Measurements from ENCODE around the gene CTIF. TPM values are rescaled to one million over a fixed set of nuclear protein-coding genes. Genes with fewer than 3 reads are reported as not detected.

Gene CTIF
- total RNA-seq, 6 experiments from 2014 or later = 77.6 to 100 (median 79.2) TPM

- Mint-ChIP-seq H3K4me1 (ENCODE audit: low read depth) (peaks cover 32% of the 10 kb centered on the region), H3K27ac (no peak overlapping the region; the same call in 1 of the 2 replicates), H3K36me3 (ENCODE audit: low read depth) (peaks cover 26% of the 10 kb centered on the region), H3K4me3 (no peak overlapping the region), H3K9me3 (no peaks in the 10 kb centered on the region), H3K27me3 (ENCODE audit: insufficient read depth) (peaks cover 6% of the 10 kb centered on the region)
- no peak for DNase-seq
- TF ChIP-seq CTCF (IDR thresholded peaks at IDR 0.05) = no peak
Measured at GRCh38 chr18:48805826-48806535, 267.1 kb downstream of the CTIF start.

DNA sequence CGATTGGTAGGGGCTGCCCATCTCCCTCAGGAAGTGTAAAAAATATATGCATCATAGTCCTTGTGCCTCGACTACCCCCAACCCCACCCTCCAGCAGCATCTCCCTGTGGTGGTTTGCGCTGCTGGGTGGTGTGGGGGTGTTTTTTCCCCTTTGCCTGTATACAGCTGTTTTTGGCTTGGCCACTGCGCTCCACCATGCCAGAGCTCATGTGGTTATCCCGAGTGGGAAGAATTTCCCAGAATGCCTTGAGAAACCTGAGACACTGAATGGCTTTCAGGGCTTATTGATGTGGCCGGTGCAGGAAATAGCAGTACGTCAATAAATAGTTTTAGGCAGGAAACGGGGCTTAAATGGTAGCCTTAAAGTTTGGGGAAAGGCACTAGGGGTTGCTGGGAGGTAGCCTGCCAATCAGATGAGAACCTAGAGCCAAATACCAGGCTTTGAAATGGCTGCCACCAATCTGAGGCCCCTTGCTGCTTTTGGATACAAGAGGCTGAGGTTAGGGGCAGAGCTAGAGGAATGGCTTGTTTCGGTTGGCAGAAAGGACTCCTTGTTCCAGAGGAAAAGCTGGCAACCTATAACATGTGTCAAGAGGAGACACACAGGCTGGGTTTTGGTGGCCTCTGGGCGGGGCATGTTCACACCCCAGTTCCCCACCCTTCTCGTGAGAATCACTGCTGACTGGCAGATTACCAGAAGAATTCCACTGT, 267.9 kb downstream of the CTIF start:
- no peak overlapping the region for H3K4me3 Mint-ChIP-seq
- H3K27me3 Mint-ChIP-seq (ENCODE audit: insufficient read depth) = peaks cover 6% of the 10 kb centered on the region
- H3K9me3 Mint-ChIP-seq = no peaks in the 10 kb centered on the region
- no peak for TF ChIP-seq CTCF (IDR thresholded peaks at IDR 0.05)
- no peak for DNase-seq
- peaks cover 26% of the 10 kb centered on the region for H3K36me3 Mint-ChIP-seq (ENCODE audit: low read depth)
- no peak overlapping the region for H3K27ac Mint-ChIP-seq
- peaks cover 26% of the 10 kb centered on the region for H3K4me1 Mint-ChIP-seq (ENCODE audit: low read depth)

DNA sequence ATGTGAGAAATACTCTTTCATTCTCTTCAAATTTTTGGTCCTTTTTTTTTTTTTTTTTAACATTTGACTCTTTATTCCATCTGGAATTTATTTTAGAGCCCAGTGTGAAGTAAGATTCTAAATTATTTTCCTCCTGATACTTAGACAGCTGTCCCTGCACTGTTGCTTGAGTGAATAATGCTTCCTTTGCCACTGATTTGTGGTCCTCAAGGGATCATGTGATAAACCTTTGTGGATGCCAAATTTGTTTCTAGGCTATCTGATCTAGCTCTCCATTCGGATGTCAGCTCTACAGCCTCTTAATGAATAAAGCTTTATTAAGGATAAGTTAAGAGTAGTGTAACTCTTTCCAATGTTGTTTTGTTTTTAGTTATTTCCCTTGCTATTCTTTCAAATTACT, 269.6 kb downstream of the CTIF start:
- peaks cover 23% of the 10 kb centered on the region for H3K4me1 Mint-ChIP-seq (ENCODE audit: low read depth)
- no peak for TF ChIP-seq CTCF (IDR thresholded peaks at IDR 0.05)
- peaks cover 31% of the 10 kb centered on the region for H3K36me3 Mint-ChIP-seq (ENCODE audit: low read depth)
- peaks cover 6% of the 10 kb centered on the region for H3K27me3 Mint-ChIP-seq (ENCODE audit: insufficient read depth)
- DNase-seq = no peak
- H3K27ac Mint-ChIP-seq = no peak overlapping the region
- H3K4me3 Mint-ChIP-seq = no peak overlapping the region
- no peaks in the 10 kb centered on the region for H3K9me3 Mint-ChIP-seq

DNA sequence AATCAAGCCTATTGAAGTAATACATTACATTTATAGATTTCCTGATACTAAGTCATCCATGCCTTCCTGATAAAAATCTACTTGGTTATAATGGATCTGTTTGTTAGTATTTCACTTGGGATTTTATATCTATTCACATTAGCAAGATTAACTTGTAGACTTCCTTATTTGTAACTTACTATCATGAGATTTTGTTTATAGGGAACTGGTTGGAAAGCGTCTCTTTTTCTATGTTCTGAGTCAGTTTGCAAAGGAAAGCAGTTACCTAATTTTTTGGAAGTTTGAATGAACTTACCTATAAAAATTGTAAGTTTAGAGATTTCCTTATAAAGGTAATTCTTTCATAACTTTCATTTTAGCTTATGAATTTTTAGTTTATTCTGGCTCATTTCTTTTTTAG, 270.5 kb downstream of the CTIF start:
- peaks cover 2% of the 10 kb centered on the region for H3K27me3 Mint-ChIP-seq (ENCODE audit: insufficient read depth)
- H3K27ac Mint-ChIP-seq = no peak overlapping the region
- no peaks in the 10 kb centered on the region for H3K9me3 Mint-ChIP-seq
- H3K36me3 Mint-ChIP-seq (ENCODE audit: low read depth) = peaks cover 31% of the 10 kb centered on the region
- peaks cover 32% of the 10 kb centered on the region for H3K4me1 Mint-ChIP-seq (ENCODE audit: low read depth)
- no peak overlapping the region for H3K4me3 Mint-ChIP-seq
- no peak for DNase-seq
- no peak for TF ChIP-seq CTCF (IDR thresholded peaks at IDR 0.05)

- no peak for TF ChIP-seq CTCF (IDR thresholded peaks at IDR 0.05)
- peaks cover 32% of the 10 kb centered on the region for H3K36me3 Mint-ChIP-seq (ENCODE audit: low read depth)
- no peaks in the 10 kb centered on the region for H3K9me3 Mint-ChIP-seq
- no peak overlapping the region for H3K27ac Mint-ChIP-seq
- DNase-seq = no peak
- H3K27me3 Mint-ChIP-seq (ENCODE audit: insufficient read depth) = no peaks in the 10 kb centered on the region; the same call in 1 of the 2 replicates
- H3K4me1 Mint-ChIP-seq (ENCODE audit: low read depth) = peaks cover 47% of the 10 kb centered on the region
- H3K4me3 Mint-ChIP-seq = no peak overlapping the region
Measured at GRCh38 chr18:48810805-48811204, 272.0 kb downstream of the CTIF start.
